WTC11 (cell line): Measurements from ENCODE around the gene MACROD2. TPM values are rescaled to one million over a fixed set of nuclear protein-coding genes. Genes with fewer than 3 reads are reported as not detected.
A peak's percentile ranks its signal among the peaks of the same experiment; 100 is the strongest.

ENCODE experiments used
- ATAC-seq: fragments of 200-7000 bp; cut with Tn5 transposase; 2 replicates; pipeline ENCODE4 v1.10.0; 2021; ENCODE audit warnings: mild to moderate bottlenecking, moderate library complexity
- CTCF ChIA-PET: fragments of 300-600 bp; sonication (Branson Sonifier 250); formaldehyde crosslinking; loops from one replicate; lab custom pipeline; 2021; ENCODE audit warnings: antibody characterized with exemption; lab: Charles Lee
- POLR2A ChIA-PET: fragments of 350-600 bp; sonication (Branson Sonifier 250); formaldehyde crosslinking; loops from one replicate; lab custom pipeline; 2021; ENCODE audit warnings: antibody characterized with exemption; lab: Charles Lee
- DNase-seq: peaks from one replicate; pipeline ENCODE4 v3.0.0; 2021; ENCODE audit warnings: low spot score
- H3K27ac Mint-ChIP-seq: 2 replicates; pipeline ENCODE4 v1.8.0; 2021; ENCODE audit warnings: mixed read lengths
- H3K27me3 Mint-ChIP-seq: 2 replicates; pipeline ENCODE4 v1.8.0; 2021; ENCODE audit warnings: low read depth, mild to moderate bottlenecking, moderate library complexity, mixed read lengths
- H3K36me3 Mint-ChIP-seq: 2 replicates; pipeline ENCODE4 v1.8.0; 2021; ENCODE audit warnings: mixed read lengths
- H3K4me1 Mint-ChIP-seq: 2 replicates; pipeline ENCODE4 v1.8.0; 2022; ENCODE audit warnings: mixed read lengths
- H3K4me3 Mint-ChIP-seq: 2 replicates; pipeline ENCODE4 v1.8.0; 2021; ENCODE audit warnings: mild to moderate bottlenecking, moderate library complexity, mixed read lengths
- H3K9me3 Mint-ChIP-seq: 2 replicates; pipeline ENCODE4 v1.8.0; 2021; ENCODE audit warnings: mixed read lengths
- AFF4 ChIP-seq: sonication (generic); formaldehyde crosslinking; IDR thresholded peaks from 2 replicates; pipeline ENCODE4 v1.8.1; 2023; ENCODE audit warnings: mild to moderate bottlenecking, missing genetic modification reagents, borderline replicate concordance
- ATF3 ChIP-seq: sonication (generic); formaldehyde crosslinking; conservative IDR thresholded peaks from 2 replicates; pipeline ENCODE4 v1.8.1; 2022; ENCODE audit warnings: mild to moderate bottlenecking, missing genetic modification reagents
- EMX1 ChIP-seq: fragments of 250-450 bp; sonication (Bioruptor Pico); IDR thresholded peaks from 2 replicates; pipeline ENCODE4 v1.8.0; 2021; ENCODE audit warnings: mild to moderate bottlenecking
- FOXP4 ChIP-seq: sonication (generic); formaldehyde crosslinking; IDR thresholded peaks from 2 replicates; pipeline ENCODE4 v1.8.0; 2022; ENCODE audit warnings: mild to moderate bottlenecking, missing genetic modification reagents
- GRHL2 ChIP-seq: fragments of 250-450 bp; sonication (Bioruptor Pico); IDR thresholded peaks from 2 replicates; pipeline ENCODE4 v1.8.0; 2022; ENCODE audit warnings: mild to moderate bottlenecking, moderate library complexity; ENCODE audit not compliant: insufficient replicate concordance, severe bottlenecking
- NFATC4 ChIP-seq: fragments of 250-450 bp; sonication (Bioruptor Pico); IDR thresholded peaks from 2 replicates; pipeline ENCODE4 v1.9.0; 2021; ENCODE audit warnings: mild to moderate bottlenecking
- RORB ChIP-seq: fragments of 250-450 bp; sonication (Bioruptor Pico); IDR thresholded peaks from 2 replicates; pipeline ENCODE4 v1.9.0; 2021; ENCODE audit warnings: mild to moderate bottlenecking
- ZNF317 ChIP-seq: sonication (generic); formaldehyde crosslinking; IDR thresholded peaks from 2 replicates; pipeline ENCODE4 v1.8.1; 2023; ENCODE audit warnings: low read depth, mild to moderate bottlenecking, moderate library complexity, missing genetic modification reagents, borderline replicate concordance
- ZNF671 ChIP-seq: fragments of 250-450 bp; sonication (Bioruptor Pico); IDR thresholded peaks from 2 replicates; pipeline ENCODE4 v1.8.0; 2021; ENCODE audit warnings: mild to moderate bottlenecking
- total RNA-seq: library from RNA; stranded (reverse); gene quantifications from 3 replicates; pipeline ENCODE4 v1.2.3, GENCODE V29; 2021
- TF ChIP-seq, protein P1 (sequence below): fragments of 250-450 bp; sonication (Bioruptor Pico); IDR thresholded peaks from 2 replicates; pipeline ENCODE4 v2.1.2; 2022; ENCODE audit warnings: mild to moderate bottlenecking, moderate library complexity
- TF ChIP-seq, protein P2 (sequence below): sonication (generic); formaldehyde crosslinking; conservative IDR thresholded peaks from 2 replicates; pipeline ENCODE4 v1.8.1; 2023; ENCODE audit warnings: mild to moderate bottlenecking, low read depth, missing genetic modification reagents, moderate library complexity

Gene MACROD2
- total RNA-seq, 1 experiment from 2014 or later: 4.1 TPM

- Mint-ChIP-seq H3K27me3 (no peaks in the 10 kb centered on the region), H3K36me3 (no peaks in the 10 kb centered on the region), H3K4me1 (peaks cover 16% of the 10 kb centered on the region), H3K27ac (no peak overlapping the region), H3K4me3 (no peak overlapping the region), H3K9me3 (peaks cover 15% of the 10 kb centered on the region)
- POLR2A ChIA-PET: no interaction called here
- DNase-seq (no peak), ATAC-seq (no peak)
- TF ChIP-seq ZNF317 (CRISPR knock-in tag) (no peak), EMX1 (no peak), AFF4 (CRISPR knock-in tag) (no peak), FOXP4 (CRISPR knock-in tag) (no peak), ZNF671 (CRISPR knock-in tag) (no peak), GRHL2 (CRISPR knock-in tag) (no peak), RORB (CRISPR knock-in tag) (no peak), NFATC4 (CRISPR knock-in tag) (no peak)
- TF ChIP-seq, protein P1, sequence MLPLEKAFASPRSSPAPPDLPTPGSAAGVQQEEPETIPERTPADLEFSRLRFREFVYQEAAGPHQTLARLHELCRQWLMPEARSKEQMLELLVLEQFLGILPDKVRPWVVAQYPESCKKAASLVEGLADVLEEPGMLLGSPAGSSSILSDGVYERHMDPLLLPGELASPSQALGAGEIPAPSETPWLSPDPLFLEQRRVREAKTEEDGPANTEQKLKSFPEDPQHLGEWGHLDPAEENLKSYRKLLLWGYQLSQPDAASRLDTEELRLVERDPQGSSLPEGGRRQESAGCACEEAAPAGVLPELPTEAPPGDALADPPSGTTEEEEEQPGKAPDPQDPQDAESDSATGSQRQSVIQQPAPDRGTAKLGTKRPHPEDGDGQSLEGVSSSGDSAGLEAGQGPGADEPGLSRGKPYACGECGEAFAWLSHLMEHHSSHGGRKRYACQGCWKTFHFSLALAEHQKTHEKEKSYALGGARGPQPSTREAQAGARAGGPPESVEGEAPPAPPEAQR (CRISPR knock-in tag): no peak
- CTCF ChIA-PET: no interaction called here
Observed at GRCh38 chr20:16057651-16058050, 2062.3 kb downstream of the MACROD2 start.

DNA sequence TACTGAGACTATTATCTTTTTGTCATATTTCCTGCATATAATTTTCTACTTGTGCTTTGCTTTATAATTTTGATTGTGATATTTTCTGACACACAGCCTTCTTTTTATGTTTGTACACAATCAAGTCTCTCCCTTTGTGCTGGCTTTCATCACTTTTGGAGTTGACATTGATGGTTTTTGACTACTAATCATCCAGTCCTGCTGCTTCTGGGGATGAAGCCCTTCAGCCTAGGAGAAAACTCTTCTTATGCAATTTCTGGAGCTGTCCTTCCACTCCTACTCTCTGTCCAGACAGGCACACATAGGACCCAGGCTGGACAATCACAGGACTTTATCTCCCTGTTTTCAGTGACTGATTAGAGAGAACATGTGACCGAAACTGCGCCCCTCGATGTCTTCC is 2063.0 kb downstream of the MACROD2 start:
- peaks cover 22% of the 10 kb centered on the region for H3K4me1 Mint-ChIP-seq
- ChIA-PET POLR2A (no interaction called here), CTCF (no interaction called here)
- ATAC-seq (no peak), DNase-seq (no peak)
- H3K27ac Mint-ChIP-seq: peak overlapping the region; percentile 6; the same call in 1 of the 2 replicates
- TF ChIP-seq AFF4 (CRISPR knock-in tag) (no peak), ATF3 (CRISPR knock-in tag) (no peak), GRHL2 (CRISPR knock-in tag) (no peak), ZNF317 (CRISPR knock-in tag) (no peak)
- TF ChIP-seq, protein P2, sequence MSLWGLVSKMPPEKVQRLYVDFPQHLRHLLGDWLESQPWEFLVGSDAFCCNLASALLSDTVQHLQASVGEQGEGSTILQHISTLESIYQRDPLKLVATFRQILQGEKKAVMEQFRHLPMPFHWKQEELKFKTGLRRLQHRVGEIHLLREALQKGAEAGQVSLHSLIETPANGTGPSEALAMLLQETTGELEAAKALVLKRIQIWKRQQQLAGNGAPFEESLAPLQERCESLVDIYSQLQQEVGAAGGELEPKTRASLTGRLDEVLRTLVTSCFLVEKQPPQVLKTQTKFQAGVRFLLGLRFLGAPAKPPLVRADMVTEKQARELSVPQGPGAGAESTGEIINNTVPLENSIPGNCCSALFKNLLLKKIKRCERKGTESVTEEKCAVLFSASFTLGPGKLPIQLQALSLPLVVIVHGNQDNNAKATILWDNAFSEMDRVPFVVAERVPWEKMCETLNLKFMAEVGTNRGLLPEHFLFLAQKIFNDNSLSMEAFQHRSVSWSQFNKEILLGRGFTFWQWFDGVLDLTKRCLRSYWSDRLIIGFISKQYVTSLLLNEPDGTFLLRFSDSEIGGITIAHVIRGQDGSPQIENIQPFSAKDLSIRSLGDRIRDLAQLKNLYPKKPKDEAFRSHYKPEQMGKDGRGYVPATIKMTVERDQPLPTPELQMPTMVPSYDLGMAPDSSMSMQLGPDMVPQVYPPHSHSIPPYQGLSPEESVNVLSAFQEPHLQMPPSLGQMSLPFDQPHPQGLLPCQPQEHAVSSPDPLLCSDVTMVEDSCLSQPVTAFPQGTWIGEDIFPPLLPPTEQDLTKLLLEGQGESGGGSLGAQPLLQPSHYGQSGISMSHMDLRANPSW (CRISPR knock-in tag): no peak
- H3K27me3 Mint-ChIP-seq: peaks cover 2% of the 10 kb centered on the region; the same call in 1 of the 2 replicates
- H3K4me3 Mint-ChIP-seq: no peak overlapping the region
- peaks cover 15% of the 10 kb centered on the region for H3K9me3 Mint-ChIP-seq
- no peaks in the 10 kb centered on the region for H3K36me3 Mint-ChIP-seq
